ENCODE data around the gene FOSL2.

- TF ChIP-seq CTCF (conservative IDR thresholded peaks at IDR 0.05; ENCODE audit: low read depth, low read length) (no peak), EZH2 (IDR thresholded peaks at IDR 0.05; ENCODE audit: borderline replicate concordance, low read depth, low read length, poor library complexity, severe bottlenecking) (no peak)
These were observed 8.8 kb downstream of the FOSL2 start for GRCh38 chr2:28401411-28401810.

Data from A673 (cell line).